Activated T-cell treated with anti-CD3 and anti-CD28 coated beads, Interleukin-2, amount 50 U/mL, for 72 hours (primary cell): ENCODE data around the gene AQP2. TPM values are rescaled to one million over a fixed set of nuclear protein-coding genes. Genes with fewer than 3 reads are reported as not detected.

Source experiments
- ATAC-seq, 2 donors: fragments of 150-1000 bp; cut with Tn5 transposase; replicated peaks in 1 of 2; 2 replicates each; pipeline ENCODE4 v1.10.0; 2021; ENCODE audit warnings: moderate library complexity in 2 of 2, mild to moderate bottlenecking in 1 of 2
- DNase-seq, 2 donors: peaks; one replicate each; pipeline ENCODE4 v3.0.0; 2021 to 2022; ENCODE audit warnings: mixed read lengths in 1 of 2
- H3K27ac Mint-ChIP-seq: one replicate; pipeline ENCODE4 v1.8.0; 2022; ENCODE audit warnings: mild to moderate bottlenecking, moderate library complexity, mixed read lengths
- H3K27me3 Mint-ChIP-seq: one replicate; pipeline ENCODE4 v1.8.0; 2022; ENCODE audit warnings: low read depth, mixed read lengths
- H3K36me3 Mint-ChIP-seq, 2 donors: one replicate each; pipeline ENCODE4 v1.8.0; 2022; ENCODE audit warnings: mixed read lengths in 2 of 2, mild to moderate bottlenecking in 1 of 2; ENCODE audit not compliant: insufficient read depth in 2 of 2
- H3K4me1 Mint-ChIP-seq: one replicate; pipeline ENCODE4 v1.8.0; 2022; ENCODE audit warnings: low read depth, mixed read lengths
- H3K4me3 Mint-ChIP-seq, 2 donors: one replicate each; pipeline ENCODE4 v1.8.0; 2022; ENCODE audit warnings: mild to moderate bottlenecking in 2 of 2, mixed read lengths in 2 of 2, moderate library complexity in 2 of 2
- H3K9me3 Mint-ChIP-seq, 2 donors: one replicate each; pipeline ENCODE4 v1.8.0; 2022; ENCODE audit warnings: mixed read lengths in 2 of 2
- total RNA-seq, 2 donors: library from RNA; stranded (reverse); gene quantifications; one replicate each; pipeline ENCODE4 v1.2.3, GENCODE V29; 2022

AQP2 gene
- total RNA-seq, 2 donors from 2014 or later, result not detected

GRCh38 chr12:49937639-49938300 is 12.8 kb upstream of the AQP2 start:
- no peaks in the 10 kb centered on the region for H3K36me3 Mint-ChIP-seq
- H3K9me3 Mint-ChIP-seq, result no peaks in the 10 kb centered on the region
- peaks cover 9% of the 10 kb centered on the region for H3K27me3 Mint-ChIP-seq
- no peaks in the 10 kb centered on the region for H3K4me1 Mint-ChIP-seq
- no peak overlapping the region for H3K4me3 Mint-ChIP-seq
- H3K27ac Mint-ChIP-seq, result no peak overlapping the region
- ATAC-seq (no peak), DNase-seq (no peak)

DNA sequence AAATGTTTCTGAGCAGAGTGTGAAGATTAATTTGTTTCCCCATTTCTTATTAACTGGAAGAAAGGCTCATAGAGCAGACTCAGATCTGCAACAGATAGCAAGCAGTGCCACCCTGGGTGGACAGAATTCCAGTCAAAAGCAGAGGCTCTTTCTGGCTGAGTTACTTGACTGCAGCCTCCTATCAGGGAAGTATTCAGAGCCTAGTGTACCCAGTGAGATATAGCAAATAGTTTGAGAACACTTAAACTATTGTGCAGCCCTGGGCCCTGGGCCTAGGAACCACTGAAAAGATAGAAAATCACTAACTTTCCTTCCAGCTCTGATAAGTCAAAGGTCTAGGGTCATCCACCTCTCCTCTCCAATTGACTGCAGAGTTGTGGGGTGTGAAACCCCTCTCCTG is 11.2 kb upstream of the AQP2 start:
- Mint-ChIP-seq H3K9me3 (no peaks in the 10 kb centered on the region), H3K27ac (no peak overlapping the region), H3K27me3 (peaks cover 9% of the 10 kb centered on the region), H3K4me1 (peaks cover under 1% of the 10 kb centered on the region), H3K36me3 (no peaks in the 10 kb centered on the region), H3K4me3 (no peak overlapping the region)
- ATAC-seq (no peak), DNase-seq (no peak)

DNA sequence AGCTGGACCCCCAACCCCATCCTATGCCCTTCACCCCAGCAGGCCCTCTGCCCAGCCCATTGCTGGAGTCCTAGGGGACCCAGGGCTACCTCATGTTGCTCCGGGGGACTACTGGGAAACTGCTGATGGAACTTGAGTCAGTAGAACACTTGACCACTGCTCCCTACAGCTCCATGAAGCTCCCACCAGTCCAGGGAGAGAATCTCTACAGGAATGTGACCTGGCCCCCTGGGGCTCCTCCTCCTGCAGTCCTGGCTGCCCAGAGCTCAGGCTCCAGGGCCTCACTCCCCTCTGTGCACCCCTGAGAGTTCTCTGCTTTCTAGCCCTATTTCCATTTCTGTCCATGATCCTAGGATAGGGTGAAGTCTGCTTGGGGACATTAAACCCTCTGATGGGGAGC is 10.8 kb upstream of the AQP2 start:
- Mint-ChIP-seq H3K27ac (no peak overlapping the region), H3K27me3 (peaks cover 6% of the 10 kb centered on the region), H3K4me1 (peaks cover 4% of the 10 kb centered on the region), H3K9me3 (no peaks in the 10 kb centered on the region), H3K36me3 (no peaks in the 10 kb centered on the region), H3K4me3 (no peak overlapping the region)
- DNase-seq (no peak), ATAC-seq (no peak)

- no peaks in the 10 kb centered on the region for H3K9me3 Mint-ChIP-seq
Observed at GRCh38 chr12:49941556-49942511, 8.7 kb upstream of the AQP2 start.

DNA sequence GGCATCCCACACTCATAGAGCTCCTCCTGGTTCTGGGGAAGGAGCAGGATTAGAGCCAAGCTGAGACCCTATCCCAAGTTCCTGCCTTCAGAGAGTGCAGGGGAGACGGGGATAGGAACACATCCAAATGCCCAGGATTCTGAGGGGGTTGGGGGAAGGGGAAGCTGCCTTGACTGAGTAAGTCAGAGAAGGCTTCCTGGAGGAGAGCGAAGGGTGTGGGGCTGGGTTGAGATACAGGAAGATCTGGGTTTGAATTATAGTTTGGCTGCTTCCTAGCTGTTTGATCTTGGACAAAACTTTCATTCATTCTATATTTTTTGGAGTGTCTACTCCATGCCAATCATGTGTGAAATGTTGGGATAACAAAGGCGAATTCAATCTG is 8.0 kb upstream of the AQP2 start:
- H3K36me3 Mint-ChIP-seq, result no peaks in the 10 kb centered on the region
- peaks cover 23% of the 10 kb centered on the region for H3K4me1 Mint-ChIP-seq
- DNase-seq (no peak), ATAC-seq (no peak)
- no peaks in the 10 kb centered on the region for H3K27me3 Mint-ChIP-seq
- H3K27ac Mint-ChIP-seq, result no peak overlapping the region
- H3K9me3 Mint-ChIP-seq, result no peaks in the 10 kb centered on the region
- H3K4me3 Mint-ChIP-seq, result no peak overlapping the region

More at GRCh38 chr12:49941556-49942511, 8.7 kb upstream of the AQP2 start:
- ATAC-seq, result no peak
- Mint-ChIP-seq H3K4me1 (peaks cover 23% of the 10 kb centered on the region), H3K27me3 (no peaks in the 10 kb centered on the region), H3K27ac (no peak overlapping the region), H3K36me3 (no peaks in the 10 kb centered on the region), H3K4me3 (no peak overlapping the region)
- no peak for DNase-seq

- Mint-ChIP-seq H3K27me3 (no peaks in the 10 kb centered on the region), H3K36me3 (no peaks in the 10 kb centered on the region), H3K4me1 (peaks cover 23% of the 10 kb centered on the region), H3K27ac (no peak overlapping the region), H3K4me3 (no peak overlapping the region), H3K9me3 (no peaks in the 10 kb centered on the region)
- ATAC-seq (no peak), DNase-seq (no peak)
Observed at GRCh38 chr12:49942921-49943624, 7.5 kb upstream of the AQP2 start.

DNA sequence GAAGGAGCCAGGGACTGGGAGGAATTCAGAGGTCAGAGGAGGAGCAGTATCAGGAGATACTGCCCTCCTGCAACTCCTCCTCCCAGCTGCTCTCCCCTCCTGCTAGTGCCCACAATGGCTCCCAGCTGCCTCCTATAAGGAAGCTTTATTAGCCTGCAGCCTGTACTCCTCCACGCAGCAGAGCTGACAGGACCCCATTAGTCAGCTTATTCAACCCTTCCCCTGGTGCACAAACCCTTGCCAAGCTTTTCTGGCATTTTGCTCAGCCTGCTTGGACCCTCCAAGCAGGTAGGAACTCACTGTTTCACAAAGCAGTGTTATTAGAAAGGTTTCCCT is 6.9 kb upstream of the AQP2 start:
- DNase-seq, result no peak
- Mint-ChIP-seq H3K4me3 (no peak overlapping the region), H3K27me3 (no peaks in the 10 kb centered on the region), H3K36me3 (no peaks in the 10 kb centered on the region), H3K27ac (no peak overlapping the region), H3K4me1 (peaks cover 23% of the 10 kb centered on the region), H3K9me3 (no peaks in the 10 kb centered on the region)
- no peak for ATAC-seq

GRCh38 chr12:49944046-49944445 is 6.5 kb upstream of the AQP2 start:
- H3K4me3 Mint-ChIP-seq, result no peak overlapping the region
- ATAC-seq (no peak), DNase-seq (no peak)
- no peaks in the 10 kb centered on the region for H3K36me3 Mint-ChIP-seq
- no peaks in the 10 kb centered on the region for H3K9me3 Mint-ChIP-seq
- no peak overlapping the region for H3K27ac Mint-ChIP-seq
- H3K4me1 Mint-ChIP-seq, result peaks cover 23% of the 10 kb centered on the region
- no peaks in the 10 kb centered on the region for H3K27me3 Mint-ChIP-seq

- Mint-ChIP-seq H3K4me1 (peaks cover 23% of the 10 kb centered on the region), H3K36me3 (no peaks in the 10 kb centered on the region), H3K27me3 (no peaks in the 10 kb centered on the region), H3K27ac (peak overlapping the region; percentile 62), H3K9me3 (no peaks in the 10 kb centered on the region), H3K4me3 (peak overlapping the region; percentile 74 to 85)
- DNase-seq (no peak), ATAC-seq (no peak)
Observed at GRCh38 chr12:49944718-49945117, 5.8 kb upstream of the AQP2 start.

DNA sequence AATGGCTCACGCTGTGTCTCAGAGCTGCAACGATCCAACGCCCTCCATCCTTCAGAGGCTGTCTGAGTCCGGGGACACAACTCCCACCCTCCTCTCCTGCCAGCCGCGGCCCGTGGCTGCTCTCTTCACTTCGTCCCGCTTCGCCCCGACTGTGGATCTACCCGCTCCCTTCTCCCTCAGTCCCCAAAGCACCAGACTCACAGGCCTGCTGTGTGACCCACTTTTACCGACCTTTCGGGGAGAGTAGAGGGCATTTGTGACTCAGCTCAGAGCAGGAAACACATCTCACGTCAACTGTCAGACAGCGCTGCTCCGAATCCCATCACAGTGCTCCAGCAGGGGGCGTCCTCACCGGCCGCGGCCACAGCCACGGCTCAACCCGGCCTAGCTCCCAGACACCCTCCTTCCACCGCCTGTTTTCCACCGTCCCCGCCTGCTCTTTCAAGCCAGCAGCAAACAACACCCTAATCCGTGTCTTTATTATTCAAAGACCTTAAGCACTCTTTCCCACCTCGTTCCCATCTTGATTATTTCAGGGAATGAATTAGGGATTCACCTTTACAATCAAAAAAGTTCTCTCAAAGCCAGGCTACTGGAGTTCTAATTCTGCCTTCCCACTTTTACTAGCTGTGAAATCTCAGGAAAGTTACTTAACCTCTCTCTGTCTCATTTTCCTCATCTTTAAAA is 5.0 kb upstream of the AQP2 start:
- DNase-seq (peak; percentile 91 to 94), ATAC-seq (peak; percentile 98 to 99)
- no peaks in the 10 kb centered on the region for H3K9me3 Mint-ChIP-seq
- H3K4me1 Mint-ChIP-seq, result peaks cover 23% of the 10 kb centered on the region
- peak overlapping the region; percentile 62 for H3K27ac Mint-ChIP-seq
- H3K4me3 Mint-ChIP-seq, result peak overlapping the region; percentile 74 to 85
- no peaks in the 10 kb centered on the region for H3K36me3 Mint-ChIP-seq
- no peaks in the 10 kb centered on the region for H3K27me3 Mint-ChIP-seq

- DNase-seq (no peak), ATAC-seq (no peak)
- no peaks in the 10 kb centered on the region for H3K36me3 Mint-ChIP-seq
- peaks cover 23% of the 10 kb centered on the region for H3K4me1 Mint-ChIP-seq
- H3K9me3 Mint-ChIP-seq, result no peaks in the 10 kb centered on the region
- H3K4me3 Mint-ChIP-seq, result peak overlapping the region; percentile 74 to 85
- no peaks in the 10 kb centered on the region for H3K27me3 Mint-ChIP-seq
- peak overlapping the region; percentile 62 for H3K27ac Mint-ChIP-seq
Observed at GRCh38 chr12:49946086-49946485, 4.5 kb upstream of the AQP2 start.

DNA sequence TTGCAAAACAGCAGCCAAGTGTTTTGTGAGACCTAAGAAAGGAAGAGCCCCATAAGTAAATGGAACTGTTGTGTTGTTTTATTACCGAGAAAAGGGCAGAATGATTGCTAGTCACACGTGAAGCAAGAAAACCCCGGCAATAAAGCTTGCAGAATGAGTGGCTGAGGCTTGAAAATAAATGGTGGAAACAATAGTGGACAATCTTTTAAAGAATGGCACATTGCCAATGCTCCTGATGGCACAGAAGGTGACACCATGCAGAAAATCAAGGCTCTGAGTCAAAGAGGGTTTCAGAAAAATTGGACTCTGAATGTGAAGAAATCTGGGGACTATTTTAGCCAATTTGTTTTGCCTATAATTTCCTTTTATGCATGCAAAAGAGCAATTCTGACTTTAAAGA is 4.0 kb upstream of the AQP2 start:
- peaks cover 23% of the 10 kb centered on the region for H3K4me1 Mint-ChIP-seq
- no peaks in the 10 kb centered on the region for H3K36me3 Mint-ChIP-seq
- no peak for ATAC-seq
- no peak overlapping the region for H3K27ac Mint-ChIP-seq
- DNase-seq, result no peak
- no peaks in the 10 kb centered on the region for H3K27me3 Mint-ChIP-seq
- peak overlapping the region in 1 of 2 donors; percentile 74 for H3K4me3 Mint-ChIP-seq
- no peaks in the 10 kb centered on the region for H3K9me3 Mint-ChIP-seq
